ENCODE data around the gene NHERF1.

The NHERF1 gene

GRCh38 chr17:74739227-74739831, 9.1 kb upstream of the NHERF1 start:
- Mint-ChIP-seq H3K4me3 (peak overlapping the region; percentile 82), H3K9me3 (no peaks in the 10 kb centered on the region)

GRCh38 chr17:74740173-74740572, 8.3 kb upstream of the NHERF1 start:
- H3K36me3 Mint-ChIP-seq: no peaks in the 10 kb centered on the region
- peaks cover 82% of the 10 kb centered on the region for H3K4me1 Mint-ChIP-seq
- H3K27ac Mint-ChIP-seq: peak overlapping the region; percentile 74
- H3K9me3 Mint-ChIP-seq: no peaks in the 10 kb centered on the region
- no peak for ATAC-seq
- no peaks in the 10 kb centered on the region for H3K27me3 Mint-ChIP-seq
- no peak overlapping the region for H3K4me3 Mint-ChIP-seq

More at GRCh38 chr17:74739227-74739831, 9.1 kb upstream of the NHERF1 start:
- Mint-ChIP-seq H3K27me3 (no peaks in the 10 kb centered on the region), H3K27ac (peak overlapping the region; percentile 74), H3K4me1 (peaks cover 83% of the 10 kb centered on the region), H3K36me3 (no peaks in the 10 kb centered on the region)
- no peak for ATAC-seq

GRCh38 chr17:74740641-74741387, 7.6 kb upstream of the NHERF1 start:
- Mint-ChIP-seq H3K27me3 (no peaks in the 10 kb centered on the region), H3K4me3 (no peak overlapping the region), H3K4me1 (peaks cover 82% of the 10 kb centered on the region), H3K9me3 (no peaks in the 10 kb centered on the region), H3K36me3 (no peaks in the 10 kb centered on the region), H3K27ac (peak overlapping the region; percentile 74)
- no peak for ATAC-seq

- peak; percentile 82 for ATAC-seq
- Mint-ChIP-seq H3K9me3 (no peaks in the 10 kb centered on the region), H3K27ac (peak overlapping the region; percentile 74), H3K4me1 (peaks cover 75% of the 10 kb centered on the region), H3K4me3 (peak overlapping the region; percentile 30), H3K27me3 (no peaks in the 10 kb centered on the region), H3K36me3 (no peaks in the 10 kb centered on the region)
Observed at GRCh38 chr17:74742153-74742515, 6.3 kb upstream of the NHERF1 start.

GRCh38 chr17:74742978-74743545, 5.4 kb upstream of the NHERF1 start:
- no peaks in the 10 kb centered on the region for H3K9me3 Mint-ChIP-seq
- peaks cover 69% of the 10 kb centered on the region for H3K4me1 Mint-ChIP-seq
- no peak for ATAC-seq
- no peak overlapping the region for H3K4me3 Mint-ChIP-seq
- H3K36me3 Mint-ChIP-seq: no peaks in the 10 kb centered on the region
- H3K27me3 Mint-ChIP-seq: no peaks in the 10 kb centered on the region
- H3K27ac Mint-ChIP-seq: peak overlapping the region; percentile 74

- no peaks in the 10 kb centered on the region for H3K9me3 Mint-ChIP-seq
- no peak overlapping the region for H3K4me3 Mint-ChIP-seq
- no peaks in the 10 kb centered on the region for H3K27me3 Mint-ChIP-seq
- peak overlapping the region; percentile 74 for H3K27ac Mint-ChIP-seq
- no peak for ATAC-seq
- H3K4me1 Mint-ChIP-seq: peaks cover 62% of the 10 kb centered on the region
- H3K36me3 Mint-ChIP-seq: no peaks in the 10 kb centered on the region
Observed at GRCh38 chr17:74743755-74744154, 4.7 kb upstream of the NHERF1 start.

- ATAC-seq: no peak
- Mint-ChIP-seq H3K27ac (peak overlapping the region; percentile 74), H3K27me3 (no peaks in the 10 kb centered on the region), H3K4me1 (peaks cover 57% of the 10 kb centered on the region), H3K9me3 (no peaks in the 10 kb centered on the region), H3K4me3 (no peak overlapping the region), H3K36me3 (no peaks in the 10 kb centered on the region)
Observed at GRCh38 chr17:74744349-74744713, 4.1 kb upstream of the NHERF1 start.

GRCh38 chr17:74744714-74745547, 3.5 kb upstream of the NHERF1 start:
- Mint-ChIP-seq H3K36me3 (no peaks in the 10 kb centered on the region), H3K4me3 (no peak overlapping the region), H3K27ac (peak overlapping the region; percentile 74), H3K27me3 (no peaks in the 10 kb centered on the region), H3K4me1 (peaks cover 57% of the 10 kb centered on the region), H3K9me3 (no peaks in the 10 kb centered on the region)
- ATAC-seq: peak; percentile 6

- no peak overlapping the region for H3K27ac Mint-ChIP-seq
- no peaks in the 10 kb centered on the region for H3K27me3 Mint-ChIP-seq
- peaks cover 57% of the 10 kb centered on the region for H3K4me1 Mint-ChIP-seq
- ATAC-seq: no peak
- no peaks in the 10 kb centered on the region for H3K9me3 Mint-ChIP-seq
- H3K4me3 Mint-ChIP-seq: no peak overlapping the region
- no peaks in the 10 kb centered on the region for H3K36me3 Mint-ChIP-seq
Observed at GRCh38 chr17:74745548-74746177, 2.8 kb upstream of the NHERF1 start.

- Mint-ChIP-seq H3K27me3 (no peaks in the 10 kb centered on the region), H3K36me3 (peaks cover 2% of the 10 kb centered on the region), H3K4me1 (peaks cover 57% of the 10 kb centered on the region), H3K4me3 (no peak overlapping the region), H3K27ac (no peak overlapping the region), H3K9me3 (no peaks in the 10 kb centered on the region)
- ATAC-seq: no peak
Observed at GRCh38 chr17:74746376-74746775, 2.1 kb upstream of the NHERF1 start.

GRCh38 chr17:74746922-74747321, 1.5 kb upstream of the NHERF1 start:
- Mint-ChIP-seq H3K36me3 (peaks cover 5% of the 10 kb centered on the region), H3K4me1 (peaks cover 57% of the 10 kb centered on the region), H3K27ac (peak overlapping the region; percentile 82)

GRCh38 chr17:74748279-74748528, 224 bp upstream of the NHERF1 start:
- H3K36me3 Mint-ChIP-seq: peaks cover 16% of the 10 kb centered on the region

More at GRCh38 chr17:74746922-74747321, 1.5 kb upstream of the NHERF1 start:
- Mint-ChIP-seq H3K4me3 (no peak overlapping the region), H3K27me3 (no peaks in the 10 kb centered on the region), H3K9me3 (no peaks in the 10 kb centered on the region)
- no peak for ATAC-seq

GRCh38 chr17:74749279-74750038, 1.0 kb downstream of the NHERF1 start:
- peak; percentile 4 for ATAC-seq
- Mint-ChIP-seq H3K4me1 (peaks cover 59% of the 10 kb centered on the region), H3K36me3 (peaks cover 17% of the 10 kb centered on the region), H3K27me3 (no peaks in the 10 kb centered on the region), H3K27ac (peak overlapping the region; percentile 82), H3K9me3 (no peaks in the 10 kb centered on the region), H3K4me3 (peak overlapping the region; percentile 95)

More at GRCh38 chr17:74748279-74748528, 224 bp upstream of the NHERF1 start:
- no peaks in the 10 kb centered on the region for H3K9me3 Mint-ChIP-seq
- peaks cover 57% of the 10 kb centered on the region for H3K4me1 Mint-ChIP-seq
- ATAC-seq: no peak
- no peaks in the 10 kb centered on the region for H3K27me3 Mint-ChIP-seq
- H3K27ac Mint-ChIP-seq: peak overlapping the region; percentile 82
- H3K4me3 Mint-ChIP-seq: peak overlapping the region; percentile 80

- peaks cover 17% of the 10 kb centered on the region for H3K36me3 Mint-ChIP-seq
- no peaks in the 10 kb centered on the region for H3K9me3 Mint-ChIP-seq
- H3K4me3 Mint-ChIP-seq: peak overlapping the region; percentile 95
- peaks cover 59% of the 10 kb centered on the region for H3K4me1 Mint-ChIP-seq
- peak overlapping the region; percentile 82 for H3K27ac Mint-ChIP-seq
- no peaks in the 10 kb centered on the region for H3K27me3 Mint-ChIP-seq
- no peak for ATAC-seq
Observed at GRCh38 chr17:74750039-74750326, 1.6 kb downstream of the NHERF1 start.
